HuH-7 (cell line): Measurements from ENCODE around the gene CWF19L2.
"Not testable (repeated sequence)": the region's sequence is repeated elsewhere in the genome, so short reads cannot be mapped to it uniquely, and the experiment has no call there.

Experiments used
- DNase-seq: peaks from one replicate; pipeline ENCODE4 v3.0.0; 2011; ENCODE audit warnings: low spot score

CWF19L2 gene

DNA sequence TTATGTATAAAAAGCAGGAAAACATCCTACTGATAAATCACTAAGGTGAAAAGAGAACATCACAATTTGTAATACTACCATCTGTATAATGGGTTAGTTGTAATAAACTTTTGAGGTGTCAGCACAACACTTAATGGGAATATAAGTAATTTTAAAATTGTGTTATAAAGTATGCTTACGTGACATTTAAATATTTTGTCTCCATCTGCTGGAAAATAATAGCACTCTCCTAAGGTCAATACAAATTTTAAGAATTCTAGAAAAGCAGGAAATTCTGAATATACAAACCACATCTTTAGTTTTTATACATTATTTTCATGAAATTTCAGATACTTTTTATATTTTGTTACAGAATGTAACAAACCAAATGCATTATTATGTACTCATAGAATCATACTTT, 19.5 kb downstream of the CWF19L2 start:
- DNase-seq: no peak

- no peak for DNase-seq
These were observed 27.1 kb downstream of the CWF19L2 start for GRCh38 chr11:107430525-107430924.

DNA sequence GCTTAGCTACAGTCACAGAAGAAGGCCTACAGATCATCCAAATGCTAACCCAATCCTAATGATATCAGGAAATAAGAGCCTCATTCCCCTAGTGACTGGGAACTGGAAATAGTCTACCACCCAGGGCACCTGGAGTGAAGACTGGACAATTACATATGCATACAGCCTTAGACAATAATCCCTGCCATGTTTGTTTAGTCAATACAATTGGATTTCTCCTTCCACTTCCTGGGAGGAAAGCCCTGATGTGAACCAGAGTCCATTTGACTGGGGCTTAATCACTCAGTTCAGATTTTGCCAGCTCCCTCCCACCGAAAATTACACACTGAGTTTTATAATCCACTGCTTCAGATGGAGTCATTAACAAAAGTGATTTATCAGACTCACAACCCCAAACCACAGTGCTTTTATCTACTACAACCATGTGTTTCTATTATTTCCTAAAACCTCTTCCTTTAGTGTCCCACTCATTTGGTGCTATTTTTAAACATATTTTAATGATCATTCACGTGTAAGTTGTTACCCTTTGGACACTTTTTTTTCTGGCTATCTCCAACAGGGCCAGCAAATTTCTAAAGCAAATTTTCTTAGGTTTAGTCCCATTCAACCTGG, 29.9 kb downstream of the CWF19L2 start:
- DNase-seq: no peak

- DNase-seq: no peak
These were observed 44.3 kb downstream of the CWF19L2 start for GRCh38 chr11:107413352-107413751.

DNA sequence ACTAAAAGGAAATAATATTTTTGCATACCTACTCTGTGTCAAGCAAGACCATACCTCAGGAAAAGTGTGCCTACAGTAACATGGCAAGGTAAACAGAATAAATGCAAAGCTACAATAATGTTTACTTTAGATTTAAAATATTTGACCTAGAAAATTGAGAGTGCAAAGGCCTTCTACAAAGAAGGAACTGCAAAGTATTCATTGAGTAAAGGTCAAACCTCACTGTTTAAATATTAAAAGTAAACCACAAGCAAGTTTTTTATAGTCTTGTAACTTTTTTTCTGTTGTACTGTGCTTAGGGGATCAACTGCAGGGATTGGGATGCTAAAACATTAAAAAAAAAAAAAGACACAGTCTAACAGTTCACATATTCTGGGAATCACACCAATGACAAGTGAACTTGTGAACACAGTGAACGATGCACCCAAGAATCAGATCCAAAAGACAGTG, 48.8 kb downstream of the CWF19L2 start:
- DNase-seq: no peak

GRCh38 chr11:107405260-107405659, 52.4 kb downstream of the CWF19L2 start:
- no peak for DNase-seq

- DNase-seq: not testable (repeated sequence)
These were observed 56.5 kb downstream of the CWF19L2 start for GRCh38 chr11:107401131-107401530.

GRCh38 chr11:107397357-107397756, 60.3 kb downstream of the CWF19L2 start:
- DNase-seq: no peak

DNA sequence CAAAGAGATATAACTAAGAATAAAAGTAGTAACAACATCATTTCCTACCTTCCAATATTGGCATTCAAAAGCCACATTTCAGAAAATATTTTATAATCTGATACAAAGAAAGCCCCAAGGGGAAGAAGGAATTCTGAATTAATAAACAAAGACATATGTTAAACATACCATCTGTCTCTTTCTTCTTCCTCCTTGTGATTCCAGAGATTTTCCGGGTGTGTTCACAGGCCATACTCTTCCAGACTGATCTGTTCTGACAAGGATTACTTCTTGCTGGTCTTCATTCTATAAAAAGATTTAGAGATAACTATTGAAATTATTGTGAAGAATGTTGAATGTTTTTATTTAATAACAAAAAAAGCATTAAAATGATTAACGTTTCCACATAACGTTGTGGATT, 65.0 kb downstream of the CWF19L2 start:
- no peak for DNase-seq

- not testable (repeated sequence) for DNase-seq
These were observed 66.9 kb downstream of the CWF19L2 start for GRCh38 chr11:107390701-107391100.

- no peak for DNase-seq
These were observed 70.0 kb downstream of the CWF19L2 start for GRCh38 chr11:107387666-107388065.

DNA sequence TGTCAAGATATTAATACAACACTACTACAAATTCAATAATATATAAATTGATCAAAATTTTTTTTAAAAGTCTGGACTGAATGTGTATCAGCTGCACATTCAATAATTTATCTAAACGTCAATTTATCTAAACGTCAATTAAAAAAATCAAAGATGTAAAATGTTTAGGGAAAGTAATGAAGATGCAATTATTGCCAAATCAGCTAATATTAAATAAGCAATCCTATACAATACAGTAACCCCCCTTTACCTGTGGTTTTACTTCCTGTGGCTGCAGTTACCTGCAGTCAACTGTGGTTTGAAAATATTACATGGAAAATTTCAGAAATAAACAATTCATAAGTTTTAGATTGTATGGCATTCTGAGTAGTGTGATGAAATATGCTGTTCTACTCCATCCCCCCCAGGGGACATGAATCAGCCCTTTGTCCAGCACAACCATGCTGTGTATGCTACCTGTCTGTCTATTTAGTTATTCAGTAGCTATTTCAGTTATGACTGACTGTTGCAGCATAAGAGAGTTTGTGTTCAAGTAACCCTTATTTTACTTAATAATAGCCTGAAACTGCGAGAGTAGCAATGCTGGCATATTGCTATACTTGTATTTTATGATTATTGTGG, 72.2 kb downstream of the CWF19L2 start:
- peak; percentile 35 for DNase-seq

GRCh38 chr11:107384144-107384852, 73.3 kb downstream of the CWF19L2 start:
- DNase-seq: no peak

DNA sequence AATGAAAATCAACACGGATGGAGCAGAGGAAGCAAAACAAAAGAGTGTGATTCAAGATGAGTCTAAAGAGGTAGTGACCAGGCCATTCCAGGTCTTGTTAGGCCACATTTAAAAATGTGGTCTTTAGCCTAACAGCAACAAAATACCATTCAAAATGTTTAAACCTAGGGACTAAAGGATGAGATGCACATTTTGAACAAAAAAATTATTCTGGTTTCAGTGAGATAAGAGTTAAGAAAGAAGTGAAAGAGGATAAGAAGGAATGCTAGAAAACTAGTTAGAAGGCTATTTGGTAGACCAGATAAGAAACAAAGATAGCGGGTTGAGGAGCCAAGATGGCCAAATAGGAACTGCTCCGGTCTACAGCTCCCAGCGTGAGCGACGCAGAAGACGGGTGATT, 85.2 kb downstream of the CWF19L2 start:
- no peak for DNase-seq

GRCh38 chr11:107370390-107370789, 87.2 kb downstream of the CWF19L2 start:
- DNase-seq: no peak

DNA sequence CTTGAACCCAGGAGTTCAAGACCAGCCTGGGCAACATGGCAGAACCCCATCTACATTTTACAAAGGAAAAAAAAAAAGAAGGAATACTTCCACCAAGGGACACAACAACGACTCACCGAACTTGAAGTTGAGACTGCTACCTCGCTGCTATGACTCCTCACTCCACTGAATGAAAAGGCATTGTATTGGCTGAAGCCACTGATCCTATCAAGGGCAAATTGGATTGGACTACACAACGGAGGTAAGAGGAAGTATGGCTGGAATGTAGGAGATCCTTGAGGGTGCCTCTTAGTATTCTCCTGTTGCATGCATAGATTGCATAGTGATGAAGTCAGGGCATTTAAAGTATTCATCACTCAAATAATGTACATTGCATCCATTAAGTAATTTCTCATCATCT, 97.9 kb downstream of the CWF19L2 start:
- DNase-seq: no peak

DNA sequence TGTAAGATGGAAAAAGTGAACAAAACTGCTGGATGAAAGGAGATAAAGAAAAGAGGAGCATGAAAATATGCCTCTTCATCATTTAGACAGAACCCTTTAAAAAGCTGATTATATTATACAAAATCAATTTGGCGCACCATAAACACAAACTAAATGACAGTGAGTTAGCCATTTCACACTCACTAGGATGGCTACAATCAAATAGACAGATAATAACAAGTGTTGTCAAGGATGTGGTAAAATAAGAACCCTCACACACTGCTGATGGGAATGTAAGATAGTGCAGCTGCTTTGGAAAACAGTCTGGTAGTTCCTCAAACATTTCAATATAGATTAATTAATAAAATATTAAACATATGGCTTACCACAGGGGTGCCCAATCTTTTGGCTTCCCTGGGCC, 99.7 kb downstream of the CWF19L2 start:
- no peak for DNase-seq

DNA sequence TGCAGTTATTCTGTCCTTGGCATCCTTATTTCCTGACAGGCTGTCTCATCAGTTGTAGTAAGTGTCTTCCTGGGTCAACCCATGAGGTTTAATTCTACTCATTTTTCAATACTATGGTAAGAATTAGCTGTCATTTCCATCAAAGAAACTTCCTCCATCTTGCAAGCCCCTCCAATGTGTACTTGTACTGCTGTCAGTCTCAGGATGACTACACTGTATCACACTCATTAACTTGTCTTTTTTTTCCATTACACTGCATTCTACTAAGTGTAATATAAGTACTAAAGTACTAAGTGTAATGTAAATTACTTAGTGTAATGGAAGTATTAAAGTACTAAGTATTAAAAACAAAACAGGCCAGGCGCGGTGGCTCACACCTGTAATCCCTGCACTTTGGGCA, 102.8 kb downstream of the CWF19L2 start:
- DNase-seq: no peak

DNA sequence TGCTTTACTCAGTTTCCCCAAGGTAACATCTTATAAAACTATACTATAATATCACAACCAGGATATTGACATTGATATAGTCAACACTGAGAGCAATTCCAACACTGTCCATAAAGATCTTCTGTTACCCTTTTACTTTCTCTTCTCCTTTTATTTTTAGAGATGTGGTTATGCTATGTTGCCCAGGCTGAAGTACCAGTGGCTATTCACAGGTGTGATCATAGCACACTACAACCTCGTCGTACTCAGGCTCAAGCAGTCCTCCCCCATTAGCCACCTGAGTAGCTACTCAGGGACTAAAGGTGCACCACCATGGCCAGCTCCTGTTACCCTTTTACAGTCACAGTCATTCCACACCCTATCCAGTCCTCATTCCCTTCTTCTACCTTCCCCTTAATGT, 119.7 kb downstream of the CWF19L2 start:
- DNase-seq: no peak

- no peak for DNase-seq
These were observed 125.9 kb downstream of the CWF19L2 start for GRCh38 chr11:107331728-107332127.

GRCh38 chr11:107329164-107329563, 128.5 kb downstream of the CWF19L2 start:
- DNase-seq: no peak

DNA sequence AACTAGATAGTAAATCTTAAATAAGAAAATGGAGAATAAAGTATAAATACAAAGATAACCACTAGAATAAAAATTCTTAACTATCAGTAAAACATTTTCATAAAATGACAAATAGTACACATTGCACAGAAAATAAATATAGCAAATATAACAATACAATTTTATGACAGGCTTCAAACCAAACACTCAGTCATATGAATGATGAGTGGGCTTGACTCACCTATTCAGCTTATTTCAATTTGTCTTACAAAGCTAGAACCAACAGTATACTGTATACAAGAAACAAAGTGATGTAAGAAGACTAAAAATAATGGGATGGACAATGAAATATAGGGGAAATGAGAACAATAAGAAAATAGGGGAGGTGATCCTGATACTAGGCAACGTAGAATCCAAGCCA, 141.2 kb downstream of the CWF19L2 start:
- no peak for DNase-seq

DNA sequence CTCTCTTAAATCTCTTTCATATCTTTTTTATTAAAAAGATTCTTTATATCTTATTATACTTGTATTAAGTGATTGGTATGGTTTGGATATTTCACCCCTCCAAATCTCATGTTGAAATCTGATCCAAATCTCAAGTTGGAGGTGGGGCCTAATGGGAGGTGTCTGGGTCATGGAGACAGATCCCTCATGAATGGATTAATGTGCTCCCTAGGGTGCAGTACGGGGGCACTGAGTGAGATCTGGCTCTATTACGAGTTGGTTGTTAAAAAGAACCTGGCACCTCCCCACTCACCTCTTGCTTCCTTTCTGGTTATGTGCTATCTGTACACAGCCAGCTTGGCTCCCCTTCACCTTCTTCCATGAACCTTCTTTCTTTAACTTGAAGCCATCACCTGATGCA, 149.6 kb downstream of the CWF19L2 start:
- DNase-seq: no peak

- DNase-seq: no peak
These were observed 155.7 kb downstream of the CWF19L2 start for GRCh38 chr11:107301878-107302277.
